ENCODE results near the gene ARCN1. TPM values are rescaled to one million over a fixed set of nuclear protein-coding genes. Genes with fewer than 3 reads are reported as not detected.

Gene ARCN1
- total RNA-seq, 1 donor from 2014 or later: 240 TPM

- TF ChIP-seq CTCF (IDR thresholded peaks at IDR 0.05): no peak
- Mint-ChIP-seq H3K9me3 (ENCODE audit: low read depth) (no peaks in the 10 kb centered on the region), H3K27me3 (ENCODE audit: low read depth) (no peaks in the 10 kb centered on the region), H3K4me3 (ENCODE audit: unreplicated experiment) (peak overlapping the region; percentile 85), H3K4me1 (ENCODE audit: low read depth) (peaks cover 92% of the 10 kb centered on the region), H3K36me3 (ENCODE audit: low read depth) (peaks cover 16% of the 10 kb centered on the region), H3K27ac (ENCODE audit: unreplicated experiment) (peak overlapping the region; percentile 93)
- DNase-seq (ENCODE audit: low spot score): peak; percentile 50
These were observed 47.4 kb downstream of the ARCN1 start for GRCh38 chr11:118619444-118620197.

GRCh38 chr11:118620529-118621070 lies 48.4 kb downstream of the ARCN1 start:
- peak overlapping the region; percentile 93 for H3K27ac Mint-ChIP-seq (ENCODE audit: unreplicated experiment)
- no peak for TF ChIP-seq CTCF (IDR thresholded peaks at IDR 0.05)
- H3K36me3 Mint-ChIP-seq (ENCODE audit: low read depth): peaks cover 17% of the 10 kb centered on the region
- H3K9me3 Mint-ChIP-seq (ENCODE audit: low read depth): no peaks in the 10 kb centered on the region
- peaks cover 82% of the 10 kb centered on the region for H3K4me1 Mint-ChIP-seq (ENCODE audit: low read depth)
- peak; percentile 81 for DNase-seq (ENCODE audit: low spot score)
- H3K27me3 Mint-ChIP-seq (ENCODE audit: low read depth): no peaks in the 10 kb centered on the region
- H3K4me3 Mint-ChIP-seq (ENCODE audit: unreplicated experiment): peak overlapping the region; percentile 85

DNA sequence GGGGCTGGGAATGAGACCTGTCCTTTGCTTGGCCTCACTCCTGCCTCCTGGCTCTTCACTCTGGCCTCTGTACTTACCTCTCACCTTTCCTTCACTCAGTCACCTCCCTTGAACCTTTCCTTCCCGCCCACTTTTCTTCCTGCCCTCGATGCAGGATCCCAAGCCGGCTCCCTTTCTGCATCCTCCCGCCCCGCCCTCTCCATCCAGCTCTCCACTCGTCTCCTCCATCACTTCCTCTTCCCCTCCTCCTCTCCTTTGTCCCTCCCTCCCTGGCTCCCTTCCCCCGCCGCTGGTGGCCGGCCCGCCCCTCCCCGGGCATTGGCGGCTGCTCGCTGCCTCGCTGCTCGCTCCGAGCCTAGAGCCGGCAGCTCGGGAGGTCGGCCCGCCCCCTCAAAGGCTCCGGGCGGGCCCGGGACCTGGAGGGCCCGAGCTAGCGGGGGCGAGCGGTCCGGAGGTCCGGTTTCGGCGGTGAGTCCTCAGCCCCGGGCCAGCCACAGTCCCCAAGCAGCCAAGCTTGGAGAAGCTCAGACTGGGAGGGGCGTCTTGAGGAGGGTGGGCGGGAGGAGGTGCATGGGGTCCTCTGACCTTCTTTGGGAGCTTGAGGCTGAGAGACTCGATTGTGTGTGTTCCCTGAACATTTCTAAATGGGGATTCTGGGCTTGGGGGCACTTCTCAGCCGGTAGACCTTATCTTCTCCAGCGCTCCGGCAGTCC lies 49.0 kb downstream of the ARCN1 start:
- peak; percentile 96 for DNase-seq (ENCODE audit: low spot score)

DNA sequence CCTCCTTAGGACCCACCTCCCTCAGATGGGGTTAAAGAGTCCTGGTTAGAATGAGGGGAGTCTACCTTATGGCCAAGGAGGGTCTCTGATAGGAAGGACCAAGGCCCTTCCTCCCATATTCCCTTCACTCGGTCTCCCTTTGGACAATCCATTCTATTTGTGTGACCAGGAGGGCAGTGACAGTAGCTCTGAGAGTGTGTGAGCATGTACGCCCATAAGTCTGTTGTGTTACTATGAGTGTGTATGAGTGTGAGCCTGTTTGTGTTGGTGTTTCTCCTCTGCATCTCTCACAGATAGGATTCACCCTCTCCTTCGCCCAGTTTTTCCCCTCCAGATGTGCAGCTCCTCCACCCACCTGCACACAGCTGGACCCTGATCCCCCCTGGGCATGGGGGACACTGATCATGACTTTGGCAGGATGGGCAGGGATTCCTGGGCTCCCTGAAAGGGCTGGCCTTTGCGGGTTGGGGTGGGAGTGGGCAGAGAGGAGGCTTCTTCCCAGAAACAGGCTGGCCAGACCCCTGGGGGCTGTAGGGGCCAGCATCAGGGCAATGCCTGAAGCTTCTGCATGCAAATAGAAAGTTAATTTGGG lies 49.7 kb downstream of the ARCN1 start:
- Mint-ChIP-seq H3K36me3 (ENCODE audit: low read depth) (peaks cover 14% of the 10 kb centered on the region), H3K9me3 (ENCODE audit: low read depth) (no peaks in the 10 kb centered on the region), H3K27ac (ENCODE audit: unreplicated experiment) (peak overlapping the region; percentile 99), H3K27me3 (ENCODE audit: low read depth) (no peaks in the 10 kb centered on the region), H3K4me1 (ENCODE audit: low read depth) (peaks cover 74% of the 10 kb centered on the region), H3K4me3 (ENCODE audit: unreplicated experiment) (peak overlapping the region; percentile 85)
- peak; percentile 79 for DNase-seq (ENCODE audit: low spot score)
- no peak for TF ChIP-seq CTCF (IDR thresholded peaks at IDR 0.05)

More for the DNA sequence above, 49.0 kb downstream of the ARCN1 start:
- Mint-ChIP-seq H3K27me3 (ENCODE audit: low read depth) (no peaks in the 10 kb centered on the region), H3K9me3 (ENCODE audit: low read depth) (no peaks in the 10 kb centered on the region), H3K4me3 (ENCODE audit: unreplicated experiment) (peak overlapping the region; percentile 85), H3K36me3 (ENCODE audit: low read depth) (peaks cover 14% of the 10 kb centered on the region), H3K27ac (ENCODE audit: unreplicated experiment) (peak overlapping the region; percentile 99), H3K4me1 (ENCODE audit: low read depth) (peaks cover 80% of the 10 kb centered on the region)
- TF ChIP-seq CTCF (IDR thresholded peaks at IDR 0.05): no peak
